HepG2 (cell line): Measurements from ENCODE around the gene EFCAB3. TPM values are rescaled to one million over a fixed set of nuclear protein-coding genes. Genes with fewer than 3 reads are reported as not detected.

Experiments used
- ETV5 ChIP-seq: IDR thresholded peaks from 2 replicates; pipeline ENCODE4 v1.6.1; 2018; ENCODE audit warnings: missing biosample characterization, missing genetic modification reagents, inconsistent platforms, borderline replicate concordance
- FOXK1 ChIP-seq: sonication (generic); formaldehyde crosslinking; IDR thresholded peaks from 2 replicates; pipeline ENCODE4 v1.4.0; 2020; ENCODE audit warnings: low read depth, missing genetic modification reagents, borderline replicate concordance
- KLF12 ChIP-seq: sonication (generic); formaldehyde crosslinking; IDR thresholded peaks from 2 replicates; pipeline ENCODE4 v1.4.0; 2020; ENCODE audit warnings: missing genetic modification reagents, borderline replicate concordance
- SIX1 ChIP-seq: sonication (generic); formaldehyde crosslinking; IDR thresholded peaks from 2 replicates; pipeline ENCODE4 v1.4.0; 2020; ENCODE audit warnings: missing genetic modification reagents, borderline replicate concordance
- ZEB1 ChIP-seq: IDR thresholded peaks from 2 replicates; pipeline ENCODE4 v1.6.1; 2012; ENCODE audit warnings: mild to moderate bottlenecking, low read depth, inconsistent platforms; ENCODE audit not compliant: insufficient replicate concordance
- ZNF234 ChIP-seq: sonication (generic); formaldehyde crosslinking; conservative IDR thresholded peaks from 2 replicates; pipeline ENCODE4 v1.5.1; 2020; ENCODE audit warnings: mild to moderate bottlenecking, missing genetic modification reagents
- polyA plus RNA-seq, 8 experiments: library from polyadenylated mRNA; depleted of rRNA in 3 of 8; stranded (reverse) in 7 of 8; unstranded in 1 of 8; fragments of >200 nt; fragmentation: Illumina TruSeq in 4 of 8; extraction: Trizol in 4 of 8; gene quantifications; 2 replicates each; pipeline versions ENCODE4 v1.2.1 to v1.2.3, GENCODE V29; 2011 to 2016; ENCODE audit warnings: low read depth in 4 of 8, missing spikeins in 1 of 8, mixed read lengths in 1 of 8; ENCODE audit not compliant: insufficient read depth in 1 of 8
- total RNA-seq, 5 experiments: library from RNA; depleted of rRNA; stranded (reverse); fragments of >200 nt; fragmentation: Illumina TruSeq; extraction: Trizol; gene quantifications; 2 replicates each; pipeline ENCODE4 v1.2.3, GENCODE V29; 2016; ENCODE audit warnings: low read depth in 1 of 5
- TF ChIP-seq, protein P1 (sequence below): sonication (generic); formaldehyde crosslinking; IDR thresholded peaks from 2 replicates; pipeline ENCODE4 v1.8.0; 2022; ENCODE audit warnings: mild to moderate bottlenecking, missing genetic modification reagents; ENCODE audit not compliant: insufficient replicate concordance
- TF ChIP-seq, protein P2 (sequence below): sonication (generic); formaldehyde crosslinking; IDR thresholded peaks from 2 replicates; pipeline ENCODE4 v1.4.0; 2020; ENCODE audit warnings: missing genetic modification reagents, borderline replicate concordance
- TF ChIP-seq, protein P3 (sequence below): sonication (generic); formaldehyde crosslinking; IDR thresholded peaks from 2 replicates; pipeline ENCODE4 v1.8.1; 2023; ENCODE audit warnings: mild to moderate bottlenecking, missing genetic modification reagents
- TF ChIP-seq, protein P4 (sequence below): sonication (generic); formaldehyde crosslinking; IDR thresholded peaks from 2 replicates; pipeline ENCODE4 v1.5.1; 2020; ENCODE audit warnings: missing genetic modification reagents, mild to moderate bottlenecking, borderline replicate concordance
- TF ChIP-seq, protein P5 (sequence below): sonication (generic); formaldehyde crosslinking; IDR thresholded peaks from 2 replicates; pipeline ENCODE4 v1.4.0; 2020; ENCODE audit warnings: missing genetic modification reagents
- TF ChIP-seq, protein P6 (sequence below): sonication (generic); formaldehyde crosslinking; IDR thresholded peaks from 2 replicates; pipeline ENCODE4 v1.5.1; 2020; ENCODE audit warnings: missing genetic modification reagents, mild to moderate bottlenecking, borderline replicate concordance
- TF ChIP-seq, protein P7 (sequence below): sonication (generic); formaldehyde crosslinking; IDR thresholded peaks from 2 replicates; pipeline ENCODE4 v1.4.0; 2020; ENCODE audit warnings: missing genetic modification reagents; ENCODE audit errors: not compliant biosample characterization
- TF ChIP-seq, protein P8 (sequence below): sonication (generic); formaldehyde crosslinking; IDR thresholded peaks from 2 replicates; pipeline ENCODE4 v1.8.0; 2022; ENCODE audit warnings: missing genetic modification reagents, mild to moderate bottlenecking, borderline replicate concordance

Gene EFCAB3
- total and polyA plus RNA-seq, 2 of the 13 experiments (the other 11 are each of a cell fraction or from before 2014, with no cell fraction given) = not detected

DNA sequence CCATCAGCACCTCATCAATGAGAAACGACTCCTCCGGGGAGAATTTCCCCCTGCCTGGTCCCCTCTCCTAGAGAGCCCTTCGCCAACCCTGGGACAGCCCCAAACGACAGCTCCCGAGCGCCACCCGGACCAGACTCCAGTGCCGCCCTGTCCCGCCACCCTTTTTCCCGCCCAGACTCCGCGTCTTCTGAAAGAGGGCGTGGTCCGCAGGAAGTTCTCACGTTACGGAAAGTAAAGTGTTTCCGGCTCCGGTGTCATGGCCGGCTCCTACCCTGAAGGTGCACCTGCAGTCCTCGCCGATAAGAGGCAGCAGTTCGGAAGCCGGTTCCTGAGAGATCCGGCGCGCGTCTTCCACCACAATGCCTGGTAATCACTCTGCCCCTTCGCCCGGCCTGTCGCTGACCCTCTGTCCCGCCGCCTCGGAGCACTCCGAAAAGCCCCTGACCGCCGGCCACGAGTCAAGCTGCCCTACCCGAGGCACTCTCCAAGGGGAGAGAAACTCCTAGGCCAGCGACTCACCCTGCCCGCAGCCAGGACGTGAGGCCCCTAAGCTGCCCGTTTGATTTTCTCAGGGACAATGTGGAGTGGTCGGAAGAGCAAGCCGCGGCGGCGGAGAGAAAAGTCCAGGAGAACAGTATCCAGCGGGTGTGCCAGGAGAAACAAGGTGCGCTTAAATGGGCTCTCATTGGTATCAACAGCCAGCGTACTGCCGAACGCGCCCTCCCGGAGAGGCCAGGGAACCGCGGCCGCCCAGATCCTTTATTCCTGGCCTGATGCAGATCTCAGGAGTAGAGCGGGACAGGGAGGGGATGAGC, 43.5 kb downstream of the EFCAB3 start, which contains the start of gene METTL2A (continued):
- TF ChIP-seq, protein P1, sequence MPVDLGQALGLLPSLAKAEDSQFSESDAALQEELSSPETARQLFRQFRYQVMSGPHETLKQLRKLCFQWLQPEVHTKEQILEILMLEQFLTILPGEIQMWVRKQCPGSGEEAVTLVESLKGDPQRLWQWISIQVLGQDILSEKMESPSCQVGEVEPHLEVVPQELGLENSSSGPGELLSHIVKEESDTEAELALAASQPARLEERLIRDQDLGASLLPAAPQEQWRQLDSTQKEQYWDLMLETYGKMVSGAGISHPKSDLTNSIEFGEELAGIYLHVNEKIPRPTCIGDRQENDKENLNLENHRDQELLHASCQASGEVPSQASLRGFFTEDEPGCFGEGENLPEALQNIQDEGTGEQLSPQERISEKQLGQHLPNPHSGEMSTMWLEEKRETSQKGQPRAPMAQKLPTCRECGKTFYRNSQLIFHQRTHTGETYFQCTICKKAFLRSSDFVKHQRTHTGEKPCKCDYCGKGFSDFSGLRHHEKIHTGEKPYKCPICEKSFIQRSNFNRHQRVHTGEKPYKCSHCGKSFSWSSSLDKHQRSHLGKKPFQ (CRISPR knock-in tag) = peak; percentile 30
- TF ChIP-seq FOXK1 (CRISPR knock-in tag) = peak; percentile 79; the same call in 1 of the 2 replicates
- TF ChIP-seq, protein P2, sequence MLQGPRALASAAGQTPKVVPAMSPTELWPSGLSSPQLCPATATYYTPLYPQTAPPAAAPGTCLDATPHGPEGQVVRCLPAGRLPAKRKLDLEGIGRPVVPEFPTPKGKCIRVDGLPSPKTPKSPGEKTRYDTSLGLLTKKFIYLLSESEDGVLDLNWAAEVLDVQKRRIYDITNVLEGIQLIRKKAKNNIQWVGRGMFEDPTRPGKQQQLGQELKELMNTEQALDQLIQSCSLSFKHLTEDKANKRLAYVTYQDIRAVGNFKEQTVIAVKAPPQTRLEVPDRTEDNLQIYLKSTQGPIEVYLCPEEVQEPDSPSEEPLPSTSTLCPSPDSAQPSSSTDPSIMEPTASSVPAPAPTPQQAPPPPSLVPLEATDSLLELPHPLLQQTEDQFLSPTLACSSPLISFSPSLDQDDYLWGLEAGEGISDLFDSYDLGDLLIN (CRISPR knock-in tag) = peak; percentile 66; the same call in 1 of the 2 replicates
- TF ChIP-seq ETV5 = peak; percentile 74
- TF ChIP-seq ZNF234 (CRISPR knock-in tag) = 0 out of 2 replicates have a peak, but pooled peaks have one; percentile 65
- TF ChIP-seq ZEB1 = peak; percentile 82
- TF ChIP-seq, protein P3, sequence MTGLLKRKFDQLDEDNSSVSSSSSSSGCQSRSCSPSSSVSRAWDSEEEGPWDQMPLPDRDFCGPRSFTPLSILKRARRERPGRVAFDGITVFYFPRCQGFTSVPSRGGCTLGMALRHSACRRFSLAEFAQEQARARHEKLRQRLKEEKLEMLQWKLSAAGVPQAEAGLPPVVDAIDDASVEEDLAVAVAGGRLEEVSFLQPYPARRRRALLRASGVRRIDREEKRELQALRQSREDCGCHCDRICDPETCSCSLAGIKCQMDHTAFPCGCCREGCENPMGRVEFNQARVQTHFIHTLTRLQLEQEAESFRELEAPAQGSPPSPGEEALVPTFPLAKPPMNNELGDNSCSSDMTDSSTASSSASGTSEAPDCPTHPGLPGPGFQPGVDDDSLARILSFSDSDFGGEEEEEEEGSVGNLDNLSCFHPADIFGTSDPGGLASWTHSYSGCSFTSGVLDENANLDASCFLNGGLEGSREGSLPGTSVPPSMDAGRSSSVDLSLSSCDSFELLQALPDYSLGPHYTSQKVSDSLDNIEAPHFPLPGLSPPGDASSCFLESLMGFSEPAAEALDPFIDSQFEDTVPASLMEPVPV (CRISPR knock-in tag) = peak; percentile 54
- TF ChIP-seq, protein P4, sequence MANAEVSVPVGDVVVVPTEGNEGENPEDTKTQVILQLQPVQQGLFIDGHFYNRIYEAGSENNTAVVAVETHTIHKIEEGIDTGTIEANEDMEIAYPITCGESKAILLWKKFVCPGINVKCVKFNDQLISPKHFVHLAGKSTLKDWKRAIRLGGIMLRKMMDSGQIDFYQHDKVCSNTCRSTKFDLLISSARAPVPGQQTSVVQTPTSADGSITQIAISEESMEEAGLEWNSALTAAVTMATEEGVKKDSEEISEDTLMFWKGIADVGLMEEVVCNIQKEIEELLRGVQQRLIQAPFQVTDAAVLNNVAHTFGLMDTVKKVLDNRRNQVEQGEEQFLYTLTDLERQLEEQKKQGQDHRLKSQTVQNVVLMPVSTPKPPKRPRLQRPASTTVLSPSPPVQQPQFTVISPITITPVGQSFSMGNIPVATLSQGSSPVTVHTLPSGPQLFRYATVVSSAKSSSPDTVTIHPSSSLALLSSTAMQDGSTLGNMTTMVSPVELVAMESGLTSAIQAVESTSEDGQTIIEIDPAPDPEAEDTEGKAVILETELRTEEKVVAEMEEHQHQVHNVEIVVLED (CRISPR knock-in tag) = peak; percentile 81
- TF ChIP-seq, protein P5, sequence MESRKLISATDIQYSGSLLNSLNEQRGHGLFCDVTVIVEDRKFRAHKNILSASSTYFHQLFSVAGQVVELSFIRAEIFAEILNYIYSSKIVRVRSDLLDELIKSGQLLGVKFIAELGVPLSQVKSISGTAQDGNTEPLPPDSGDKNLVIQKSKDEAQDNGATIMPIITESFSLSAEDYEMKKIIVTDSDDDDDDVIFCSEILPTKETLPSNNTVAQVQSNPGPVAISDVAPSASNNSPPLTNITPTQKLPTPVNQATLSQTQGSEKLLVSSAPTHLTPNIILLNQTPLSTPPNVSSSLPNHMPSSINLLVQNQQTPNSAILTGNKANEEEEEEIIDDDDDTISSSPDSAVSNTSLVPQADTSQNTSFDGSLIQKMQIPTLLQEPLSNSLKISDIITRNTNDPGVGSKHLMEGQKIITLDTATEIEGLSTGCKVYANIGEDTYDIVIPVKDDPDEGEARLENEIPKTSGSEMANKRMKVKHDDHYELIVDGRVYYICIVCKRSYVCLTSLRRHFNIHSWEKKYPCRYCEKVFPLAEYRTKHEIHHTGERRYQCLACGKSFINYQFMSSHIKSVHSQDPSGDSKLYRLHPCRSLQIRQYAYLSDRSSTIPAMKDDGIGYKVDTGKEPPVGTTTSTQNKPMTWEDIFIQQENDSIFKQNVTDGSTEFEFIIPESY (CRISPR knock-in tag) = peak; percentile 49; the same call in 1 of the 2 replicates
- TF ChIP-seq, protein P6, sequence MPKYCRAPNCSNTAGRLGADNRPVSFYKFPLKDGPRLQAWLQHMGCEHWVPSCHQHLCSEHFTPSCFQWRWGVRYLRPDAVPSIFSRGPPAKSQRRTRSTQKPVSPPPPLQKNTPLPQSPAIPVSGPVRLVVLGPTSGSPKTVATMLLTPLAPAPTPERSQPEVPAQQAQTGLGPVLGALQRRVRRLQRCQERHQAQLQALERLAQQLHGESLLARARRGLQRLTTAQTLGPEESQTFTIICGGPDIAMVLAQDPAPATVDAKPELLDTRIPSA (CRISPR knock-in tag) = peak; percentile 77; the same call in 1 of the 2 replicates
- TF ChIP-seq SIX1 = peak; percentile 98
- peak; percentile 100 for TF ChIP-seq KLF12 (CRISPR knock-in tag)
- TF ChIP-seq, protein P7, sequence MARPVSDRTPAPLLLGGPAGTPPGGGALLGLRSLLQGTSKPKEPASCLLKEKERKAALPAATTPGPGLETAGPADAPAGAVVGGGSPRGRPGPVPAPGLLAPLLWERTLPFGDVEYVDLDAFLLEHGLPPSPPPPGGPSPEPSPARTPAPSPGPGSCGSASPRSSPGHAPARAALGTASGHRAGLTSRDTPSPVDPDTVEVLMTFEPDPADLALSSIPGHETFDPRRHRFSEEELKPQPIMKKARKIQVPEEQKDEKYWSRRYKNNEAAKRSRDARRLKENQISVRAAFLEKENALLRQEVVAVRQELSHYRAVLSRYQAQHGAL (CRISPR knock-in tag) = peak; percentile 19
- TF ChIP-seq, protein P8, sequence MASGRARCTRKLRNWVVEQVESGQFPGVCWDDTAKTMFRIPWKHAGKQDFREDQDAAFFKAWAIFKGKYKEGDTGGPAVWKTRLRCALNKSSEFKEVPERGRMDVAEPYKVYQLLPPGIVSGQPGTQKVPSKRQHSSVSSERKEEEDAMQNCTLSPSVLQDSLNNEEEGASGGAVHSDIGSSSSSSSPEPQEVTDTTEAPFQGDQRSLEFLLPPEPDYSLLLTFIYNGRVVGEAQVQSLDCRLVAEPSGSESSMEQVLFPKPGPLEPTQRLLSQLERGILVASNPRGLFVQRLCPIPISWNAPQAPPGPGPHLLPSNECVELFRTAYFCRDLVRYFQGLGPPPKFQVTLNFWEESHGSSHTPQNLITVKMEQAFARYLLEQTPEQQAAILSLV = peak; percentile 82; the same call in 1 of the 2 replicates
